A673 (cell line): ENCODE measurements around the gene PTGES.

Experiments used
- EZH2 ChIP-seq: fragments of 200-600 bp; sonication (generic); IDR thresholded peaks from 2 replicates; pipeline ENCODE4 v1.6.1; 2017; ENCODE audit warnings: borderline replicate concordance, low read depth, mild to moderate bottlenecking, mixed read lengths, antibody characterized with exemption, low read length; ENCODE audit not compliant: poor library complexity, severe bottlenecking
- TF ChIP-seq, protein P1 (sequence below): fragments of 300-800, 200-600 bp; sonication (generic); conservative IDR thresholded peaks from 2 replicates; pipeline ENCODE4 v1.5.1; 2017; ENCODE audit warnings: low read depth, mild to moderate bottlenecking, antibody characterized with exemption, low read length, moderate library complexity, mixed read lengths

DNA sequence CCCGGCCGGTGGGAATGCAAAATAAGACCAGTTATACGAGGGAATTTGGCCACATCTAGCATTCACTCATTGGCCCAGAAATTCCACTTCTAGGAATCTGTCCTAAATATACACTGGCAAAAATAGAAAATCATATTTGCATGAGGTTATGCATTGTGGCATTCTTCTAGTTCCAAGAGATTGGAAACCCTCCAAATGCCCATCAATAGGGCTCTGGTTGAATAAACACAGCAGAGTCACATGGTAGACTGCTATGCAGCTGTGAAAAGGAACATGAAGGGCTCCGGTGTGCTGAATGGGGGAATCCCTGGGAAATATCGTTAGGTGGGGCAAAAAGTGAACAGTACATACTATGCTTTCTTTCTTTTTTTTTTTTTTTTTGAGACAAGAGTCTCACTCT is 36.8 kb downstream of the PTGES start:
- TF ChIP-seq, protein P1, sequence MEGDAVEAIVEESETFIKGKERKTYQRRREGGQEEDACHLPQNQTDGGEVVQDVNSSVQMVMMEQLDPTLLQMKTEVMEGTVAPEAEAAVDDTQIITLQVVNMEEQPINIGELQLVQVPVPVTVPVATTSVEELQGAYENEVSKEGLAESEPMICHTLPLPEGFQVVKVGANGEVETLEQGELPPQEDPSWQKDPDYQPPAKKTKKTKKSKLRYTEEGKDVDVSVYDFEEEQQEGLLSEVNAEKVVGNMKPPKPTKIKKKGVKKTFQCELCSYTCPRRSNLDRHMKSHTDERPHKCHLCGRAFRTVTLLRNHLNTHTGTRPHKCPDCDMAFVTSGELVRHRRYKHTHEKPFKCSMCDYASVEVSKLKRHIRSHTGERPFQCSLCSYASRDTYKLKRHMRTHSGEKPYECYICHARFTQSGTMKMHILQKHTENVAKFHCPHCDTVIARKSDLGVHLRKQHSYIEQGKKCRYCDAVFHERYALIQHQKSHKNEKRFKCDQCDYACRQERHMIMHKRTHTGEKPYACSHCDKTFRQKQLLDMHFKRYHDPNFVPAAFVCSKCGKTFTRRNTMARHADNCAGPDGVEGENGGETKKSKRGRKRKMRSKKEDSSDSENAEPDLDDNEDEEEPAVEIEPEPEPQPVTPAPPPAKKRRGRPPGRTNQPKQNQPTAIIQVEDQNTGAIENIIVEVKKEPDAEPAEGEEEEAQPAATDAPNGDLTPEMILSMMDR = no peak
- no peak for TF ChIP-seq EZH2
